ENCODE measurements around the gene LIFR.

DNA sequence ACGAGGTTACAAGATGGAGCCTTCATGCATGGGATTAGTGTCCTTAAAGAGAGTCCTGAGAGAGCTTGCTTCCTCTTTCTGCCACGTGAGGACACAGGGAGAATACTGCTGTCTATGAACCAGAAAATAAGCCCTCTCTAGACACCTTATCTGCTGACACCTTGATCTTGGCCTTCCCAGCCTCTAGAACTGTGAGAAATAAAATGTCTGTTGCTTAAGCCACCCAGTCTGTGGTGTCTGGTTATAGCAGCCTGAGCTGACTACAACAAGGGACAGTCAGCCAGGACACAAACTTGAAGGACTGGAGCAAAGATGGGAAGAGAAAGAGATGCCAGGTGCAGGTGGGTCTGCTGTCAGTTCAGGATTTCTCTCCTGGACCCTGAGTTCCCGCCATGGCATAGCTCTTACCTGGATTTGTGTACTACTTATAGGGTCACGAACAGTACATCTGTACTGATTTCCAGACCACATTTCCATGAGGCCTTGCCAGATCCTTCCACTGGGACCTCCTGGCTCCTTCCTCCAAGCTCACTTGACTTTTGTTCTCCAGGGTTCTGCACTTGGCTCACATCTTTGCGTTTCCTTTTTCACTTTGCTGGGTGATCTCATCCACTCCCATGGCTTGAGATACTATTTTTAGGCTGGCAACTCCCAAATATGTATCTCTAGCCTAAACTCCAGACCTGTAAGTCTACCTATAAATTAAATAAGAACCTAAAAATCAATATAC, 44.9 kb upstream of the LIFR start:
- no peak for TF ChIP-seq BCL11B (tag by site-specific recombination; IDR thresholded peaks at IDR 0.05; ENCODE audit: low read depth)
- TF ChIP-seq, protein P1, sequence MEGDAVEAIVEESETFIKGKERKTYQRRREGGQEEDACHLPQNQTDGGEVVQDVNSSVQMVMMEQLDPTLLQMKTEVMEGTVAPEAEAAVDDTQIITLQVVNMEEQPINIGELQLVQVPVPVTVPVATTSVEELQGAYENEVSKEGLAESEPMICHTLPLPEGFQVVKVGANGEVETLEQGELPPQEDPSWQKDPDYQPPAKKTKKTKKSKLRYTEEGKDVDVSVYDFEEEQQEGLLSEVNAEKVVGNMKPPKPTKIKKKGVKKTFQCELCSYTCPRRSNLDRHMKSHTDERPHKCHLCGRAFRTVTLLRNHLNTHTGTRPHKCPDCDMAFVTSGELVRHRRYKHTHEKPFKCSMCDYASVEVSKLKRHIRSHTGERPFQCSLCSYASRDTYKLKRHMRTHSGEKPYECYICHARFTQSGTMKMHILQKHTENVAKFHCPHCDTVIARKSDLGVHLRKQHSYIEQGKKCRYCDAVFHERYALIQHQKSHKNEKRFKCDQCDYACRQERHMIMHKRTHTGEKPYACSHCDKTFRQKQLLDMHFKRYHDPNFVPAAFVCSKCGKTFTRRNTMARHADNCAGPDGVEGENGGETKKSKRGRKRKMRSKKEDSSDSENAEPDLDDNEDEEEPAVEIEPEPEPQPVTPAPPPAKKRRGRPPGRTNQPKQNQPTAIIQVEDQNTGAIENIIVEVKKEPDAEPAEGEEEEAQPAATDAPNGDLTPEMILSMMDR (tag by site-specific recombination; IDR thresholded peaks at IDR 0.05) = no peak
- TF ChIP-seq, protein P2, sequence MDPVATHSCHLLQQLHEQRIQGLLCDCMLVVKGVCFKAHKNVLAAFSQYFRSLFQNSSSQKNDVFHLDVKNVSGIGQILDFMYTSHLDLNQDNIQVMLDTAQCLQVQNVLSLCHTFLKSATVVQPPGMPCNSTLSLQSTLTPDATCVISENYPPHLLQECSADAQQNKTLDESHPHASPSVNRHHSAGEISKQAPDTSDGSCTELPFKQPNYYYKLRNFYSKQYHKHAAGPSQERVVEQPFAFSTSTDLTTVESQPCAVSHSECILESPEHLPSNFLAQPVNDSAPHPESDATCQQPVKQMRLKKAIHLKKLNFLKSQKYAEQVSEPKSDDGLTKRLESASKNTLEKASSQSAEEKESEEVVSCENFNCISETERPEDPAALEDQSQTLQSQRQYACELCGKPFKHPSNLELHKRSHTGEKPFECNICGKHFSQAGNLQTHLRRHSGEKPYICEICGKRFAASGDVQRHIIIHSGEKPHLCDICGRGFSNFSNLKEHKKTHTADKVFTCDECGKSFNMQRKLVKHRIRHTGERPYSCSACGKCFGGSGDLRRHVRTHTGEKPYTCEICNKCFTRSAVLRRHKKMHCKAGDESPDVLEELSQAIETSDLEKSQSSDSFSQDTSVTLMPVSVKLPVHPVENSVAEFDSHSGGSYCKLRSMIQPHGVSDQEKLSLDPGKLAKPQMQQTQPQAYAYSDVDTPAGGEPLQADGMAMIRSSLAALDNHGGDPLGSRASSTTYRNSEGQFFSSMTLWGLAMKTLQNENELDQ (tag by site-specific recombination; IDR thresholded peaks at IDR 0.05; ENCODE audit: low read depth) = no peak
- TF ChIP-seq ZBTB21 (tag by site-specific recombination; IDR thresholded peaks at IDR 0.05) = no peak
- TF ChIP-seq SCRT2 (tag by site-specific recombination; IDR thresholded peaks at IDR 0.05) = no peak
- no peak for TF ChIP-seq ZBTB8A (tag by site-specific recombination; IDR thresholded peaks at IDR 0.05)
- TF ChIP-seq, protein P3, sequence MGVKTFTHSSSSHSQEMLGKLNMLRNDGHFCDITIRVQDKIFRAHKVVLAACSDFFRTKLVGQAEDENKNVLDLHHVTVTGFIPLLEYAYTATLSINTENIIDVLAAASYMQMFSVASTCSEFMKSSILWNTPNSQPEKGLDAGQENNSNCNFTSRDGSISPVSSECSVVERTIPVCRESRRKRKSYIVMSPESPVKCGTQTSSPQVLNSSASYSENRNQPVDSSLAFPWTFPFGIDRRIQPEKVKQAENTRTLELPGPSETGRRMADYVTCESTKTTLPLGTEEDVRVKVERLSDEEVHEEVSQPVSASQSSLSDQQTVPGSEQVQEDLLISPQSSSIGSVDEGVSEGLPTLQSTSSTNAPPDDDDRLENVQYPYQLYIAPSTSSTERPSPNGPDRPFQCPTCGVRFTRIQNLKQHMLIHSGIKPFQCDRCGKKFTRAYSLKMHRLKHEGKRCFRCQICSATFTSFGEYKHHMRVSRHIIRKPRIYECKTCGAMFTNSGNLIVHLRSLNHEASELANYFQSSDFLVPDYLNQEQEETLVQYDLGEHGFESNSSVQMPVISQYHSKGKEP (tag by site-specific recombination; IDR thresholded peaks at IDR 0.05) = no peak
- no peak for TF ChIP-seq ZNF701 (tag by site-specific recombination; IDR thresholded peaks at IDR 0.05)
- TF ChIP-seq ZNF792 (tag by site-specific recombination; IDR thresholded peaks at IDR 0.05) = no peak
- TF ChIP-seq SP2 (tag by site-specific recombination; IDR thresholded peaks at IDR 0.05) = no peak
- TF ChIP-seq, protein P4, sequence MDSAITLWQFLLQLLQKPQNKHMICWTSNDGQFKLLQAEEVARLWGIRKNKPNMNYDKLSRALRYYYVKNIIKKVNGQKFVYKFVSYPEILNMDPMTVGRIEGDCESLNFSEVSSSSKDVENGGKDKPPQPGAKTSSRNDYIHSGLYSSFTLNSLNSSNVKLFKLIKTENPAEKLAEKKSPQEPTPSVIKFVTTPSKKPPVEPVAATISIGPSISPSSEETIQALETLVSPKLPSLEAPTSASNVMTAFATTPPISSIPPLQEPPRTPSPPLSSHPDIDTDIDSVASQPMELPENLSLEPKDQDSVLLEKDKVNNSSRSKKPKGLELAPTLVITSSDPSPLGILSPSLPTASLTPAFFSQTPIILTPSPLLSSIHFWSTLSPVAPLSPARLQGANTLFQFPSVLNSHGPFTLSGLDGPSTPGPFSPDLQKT (IDR thresholded peaks at IDR 0.05; ENCODE audit: borderline replicate concordance, low read depth, low read length) = no peak
- no peak for TF ChIP-seq ZNF350 (tag by site-specific recombination; IDR thresholded peaks at IDR 0.05)
- no peak for TF ChIP-seq REPIN1 (tag by site-specific recombination; IDR thresholded peaks at IDR 0.05; ENCODE audit: low read depth)
